ENCODE measurements around the gene SLC39A5.
"Not testable (repeated sequence)": the region's sequence is repeated elsewhere in the genome, so short reads cannot be mapped to it uniquely, and the experiment has no call there.

Gene SLC39A5

DNA sequence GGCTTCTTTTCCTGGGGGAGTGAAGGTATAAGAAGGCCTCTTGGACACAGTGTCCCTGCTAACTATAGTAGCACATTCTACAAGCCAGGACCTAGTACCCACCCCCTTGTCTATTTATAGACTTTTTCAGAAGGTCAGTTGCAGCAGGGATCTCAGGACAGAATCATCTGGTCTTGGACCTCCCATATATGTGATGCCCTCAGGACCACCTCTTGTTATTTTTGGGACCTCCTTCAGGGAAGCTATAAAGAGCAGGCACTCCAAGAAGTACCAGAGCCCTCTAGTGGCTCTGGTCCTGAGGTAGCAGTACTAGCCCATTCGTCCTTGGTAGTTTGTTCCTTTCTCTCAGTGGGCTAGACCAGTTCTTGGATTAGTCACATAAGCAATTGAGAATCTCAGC, 41.2 kb downstream of the SLC39A5 start:
- DNase-seq (ENCODE audit: low read depth in 2 of 2, low spot score in 1 of 2) = no peak

- not testable (repeated sequence) for DNase-seq (ENCODE audit: low read depth in 2 of 2, low spot score in 1 of 2)
Measured at GRCh38 chr12:56272468-56272867, 42.6 kb downstream of the SLC39A5 start.

DNA sequence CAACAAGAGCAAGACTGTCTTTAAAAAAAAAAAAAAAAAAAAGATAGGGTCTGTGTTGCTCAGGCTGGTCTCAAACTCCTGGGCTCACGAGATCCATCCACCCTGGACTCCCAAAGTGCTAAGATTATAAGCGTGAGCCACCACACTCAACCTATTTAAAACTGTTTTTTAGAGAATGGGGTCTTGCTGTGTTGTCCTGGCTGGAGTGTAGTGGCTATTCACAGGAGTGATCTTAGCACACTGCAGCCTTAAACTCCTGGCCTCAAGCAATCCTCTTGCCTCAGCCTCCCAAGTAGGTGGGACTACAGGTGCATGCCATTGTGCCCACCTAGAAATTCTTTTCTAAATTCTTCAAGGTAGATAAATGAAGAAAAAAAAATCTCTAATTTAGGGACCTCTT, 44.4 kb downstream of the SLC39A5 start:
- no peak for DNase-seq (ENCODE audit: low read depth in 2 of 2, low spot score in 1 of 2)

DNA sequence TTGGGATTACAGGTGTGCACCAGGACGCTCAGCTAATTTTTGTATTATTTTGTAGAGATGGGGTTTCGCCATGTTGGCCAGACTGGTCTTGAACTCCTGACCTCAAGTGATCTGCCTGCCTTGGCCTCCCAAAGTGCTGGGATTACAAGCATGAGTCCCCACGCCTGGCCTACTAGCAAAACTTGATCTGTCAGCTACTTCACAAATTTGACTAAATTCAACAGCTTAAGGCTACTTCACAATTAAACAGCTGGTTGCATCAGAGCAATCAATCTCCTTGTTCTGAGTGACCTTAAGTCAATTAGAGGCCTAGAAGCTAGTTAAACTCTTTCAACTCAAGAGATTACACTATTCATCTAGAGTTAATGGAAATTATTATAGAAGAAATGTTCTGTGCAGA, 49.1 kb downstream of the SLC39A5 start:
- no peak for DNase-seq (ENCODE audit: low read depth in 2 of 2, low spot score in 1 of 2)

DNA sequence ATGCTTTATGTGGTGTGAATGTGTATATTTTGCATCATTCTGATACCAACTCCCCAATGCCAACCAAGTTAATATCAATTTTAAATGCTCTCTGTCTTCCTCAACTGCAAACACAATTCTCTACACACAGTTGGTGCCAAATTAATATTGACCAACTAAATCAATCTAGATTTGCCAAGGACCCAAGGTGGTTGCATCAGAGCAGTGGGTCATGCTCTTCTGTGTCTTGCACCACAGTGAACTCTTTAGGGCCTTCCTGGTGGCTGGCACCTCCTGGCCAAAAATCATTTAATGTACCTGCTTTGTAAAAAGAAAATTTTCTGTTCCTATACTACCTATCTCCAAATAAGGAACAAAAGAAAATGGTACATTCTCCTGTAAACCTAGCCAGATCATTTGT, 51.0 kb downstream of the SLC39A5 start:
- no peak for DNase-seq (ENCODE audit: low read depth in 2 of 2, low spot score in 1 of 2)

- DNase-seq (ENCODE audit: low read depth in 2 of 2, low spot score in 1 of 2) = no peak
Measured at GRCh38 chr12:56282030-56282429, 52.2 kb downstream of the SLC39A5 start.

GRCh38 chr12:56282579-56282978, 52.7 kb downstream of the SLC39A5 start:
- no peak for DNase-seq (ENCODE audit: low read depth in 2 of 2, low spot score in 1 of 2)

- DNase-seq (ENCODE audit: low read depth in 2 of 2, low spot score in 1 of 2) = not testable (repeated sequence)
Measured at GRCh38 chr12:56284263-56284662, 54.4 kb downstream of the SLC39A5 start.

GRCh38 chr12:56286044-56286830, 56.4 kb downstream of the SLC39A5 start:
- no peak for DNase-seq (ENCODE audit: low read depth in 2 of 2, low spot score in 1 of 2)

All from stimulated activated CD8-positive, alpha-beta memory T cell treated with anti-CD3 and anti-CD28 coated beads, Interleukin-4, amount 100 ng/mL, for 1 hour (primary cell).